Kidney epithelial cell (primary cell): Measurements from ENCODE around the gene STIM1. TPM values are rescaled to one million over a fixed set of nuclear protein-coding genes. Genes with fewer than 3 reads are reported as not detected.

ENCODE experiments used
- DNase-seq: peaks from one replicate; pipeline ENCODE4 v3.0.0-alpha.2; 2010; ENCODE audit warnings: low read depth
- H3K27me3 ChIP-seq: 2 replicates; pipeline ENCODE4 v1.6.0; 2011; ENCODE audit warnings: low read length; ENCODE audit not compliant: control insufficient read depth, insufficient read depth
- H3K36me3 ChIP-seq: 2 replicates; pipeline ENCODE4 v1.5.1; 2011; ENCODE audit warnings: low read length; ENCODE audit not compliant: control insufficient read depth, insufficient read depth
- H3K4me3 ChIP-seq: 2 replicates; pipeline ENCODE4 v1.5.1; 2011; ENCODE audit warnings: low read depth, mild to moderate bottlenecking, control low read depth, low read length
- CTCF ChIP-seq: IDR thresholded peaks from 2 replicates; pipeline ENCODE4 v1.5.1; 2011; ENCODE audit warnings: mild to moderate bottlenecking, moderate library complexity, low read length, control low read depth, inconsistent platforms; ENCODE audit not compliant: insufficient read depth, poor library complexity, severe bottlenecking
- total RNA-seq: library from RNA; depleted of rRNA; stranded (reverse); fragments of >200 nt; gene quantifications from 2 replicates; pipeline ENCODE4 v1.2.3, GENCODE V29; 2015

Gene STIM1
- total RNA-seq, 1 donor from 2014 or later: 25.4 TPM

GRCh38 chr11:3909901-3910300, 54.4 kb downstream of the STIM1 start:
- H3K4me3 ChIP-seq: no peak overlapping the region
- H3K27me3 ChIP-seq: no peaks in the 10 kb centered on the region
- H3K36me3 ChIP-seq: no peaks in the 10 kb centered on the region
- no peak for DNase-seq
- TF ChIP-seq CTCF: no peak

DNA sequence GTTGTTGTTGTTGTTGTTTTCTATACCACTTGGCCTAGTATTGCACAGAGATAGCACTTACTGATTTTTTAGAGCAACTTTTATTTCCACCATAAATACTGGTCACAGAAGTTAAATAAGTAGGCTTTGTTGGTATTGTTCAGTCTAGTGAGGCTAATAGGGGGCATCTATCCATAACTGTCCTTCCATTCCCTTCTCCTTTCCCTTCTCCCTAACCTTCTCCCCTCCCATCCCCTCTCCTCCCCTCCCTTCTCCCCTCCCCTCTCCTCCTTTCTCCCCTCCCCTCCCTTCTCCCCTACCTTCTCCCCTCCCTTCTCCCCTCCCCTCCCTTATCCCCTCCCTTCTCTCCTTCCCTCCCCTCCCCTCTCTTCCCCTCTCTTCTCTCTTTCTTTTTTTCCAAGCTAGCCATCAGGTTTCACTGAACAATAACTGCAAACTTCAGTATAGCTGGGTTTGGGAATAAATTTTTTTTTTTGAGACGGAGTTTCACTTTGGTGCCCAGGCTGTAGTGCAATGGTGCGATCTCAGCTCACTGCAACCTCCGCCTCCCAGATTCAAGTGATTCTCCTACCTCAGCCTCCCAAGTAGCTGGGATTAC, 56.5 kb downstream of the STIM1 start:
- TF ChIP-seq CTCF: no peak
- no peaks in the 10 kb centered on the region for H3K36me3 ChIP-seq
- no peak overlapping the region for H3K4me3 ChIP-seq
- H3K27me3 ChIP-seq: no peaks in the 10 kb centered on the region
- no peak for DNase-seq

DNA sequence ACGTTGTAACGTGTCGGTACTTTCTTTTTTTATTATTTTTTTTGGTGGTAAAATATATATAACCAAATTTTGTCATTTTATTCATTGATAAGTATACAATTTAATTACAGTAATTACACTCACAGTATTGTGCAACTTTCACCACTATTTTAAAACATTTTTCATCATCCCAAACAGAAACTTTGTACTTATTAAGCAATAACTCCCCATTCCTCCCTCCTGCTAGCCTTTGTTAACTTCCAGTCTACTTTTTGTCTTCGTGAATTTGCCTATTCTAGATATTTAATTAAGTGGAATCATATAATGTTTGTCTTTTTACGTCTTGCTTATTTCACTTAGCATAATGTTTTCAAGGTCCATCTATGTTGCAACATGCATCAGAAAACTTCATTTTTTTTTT, 58.5 kb downstream of the STIM1 start:
- H3K27me3 ChIP-seq: no peaks in the 10 kb centered on the region
- TF ChIP-seq CTCF: no peak
- DNase-seq: no peak
- no peaks in the 10 kb centered on the region for H3K36me3 ChIP-seq
- no peak overlapping the region for H3K4me3 ChIP-seq

- TF ChIP-seq CTCF: no peak
- no peak for DNase-seq
- Histone ChIP-seq H3K27me3 (no peaks in the 10 kb centered on the region), H3K36me3 (no peaks in the 10 kb centered on the region), H3K4me3 (no peak overlapping the region)
Observed at GRCh38 chr11:3914805-3915204, 59.3 kb downstream of the STIM1 start.

DNA sequence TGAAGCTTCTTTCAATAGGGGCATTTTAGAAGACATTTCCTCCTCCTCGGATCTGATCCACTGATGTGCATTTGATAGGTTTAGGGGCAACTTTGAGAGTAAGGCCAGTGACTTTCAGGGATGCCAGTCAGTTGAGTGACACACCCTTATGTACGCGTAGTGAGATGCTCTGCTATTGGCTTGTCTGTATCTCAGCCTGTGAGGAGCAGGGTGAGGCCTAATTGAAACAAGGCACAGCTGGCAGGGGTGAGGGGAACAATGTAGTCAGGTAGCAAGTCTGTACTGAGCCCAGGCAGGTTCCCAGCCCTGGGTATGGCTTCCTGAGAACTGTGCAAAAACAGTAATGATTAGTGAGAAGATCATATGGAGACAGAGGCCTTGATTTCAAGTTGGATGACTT, 61.5 kb downstream of the STIM1 start:
- no peaks in the 10 kb centered on the region for H3K36me3 ChIP-seq
- no peak for DNase-seq
- H3K4me3 ChIP-seq: no peak overlapping the region
- no peak for TF ChIP-seq CTCF
- no peaks in the 10 kb centered on the region for H3K27me3 ChIP-seq

DNA sequence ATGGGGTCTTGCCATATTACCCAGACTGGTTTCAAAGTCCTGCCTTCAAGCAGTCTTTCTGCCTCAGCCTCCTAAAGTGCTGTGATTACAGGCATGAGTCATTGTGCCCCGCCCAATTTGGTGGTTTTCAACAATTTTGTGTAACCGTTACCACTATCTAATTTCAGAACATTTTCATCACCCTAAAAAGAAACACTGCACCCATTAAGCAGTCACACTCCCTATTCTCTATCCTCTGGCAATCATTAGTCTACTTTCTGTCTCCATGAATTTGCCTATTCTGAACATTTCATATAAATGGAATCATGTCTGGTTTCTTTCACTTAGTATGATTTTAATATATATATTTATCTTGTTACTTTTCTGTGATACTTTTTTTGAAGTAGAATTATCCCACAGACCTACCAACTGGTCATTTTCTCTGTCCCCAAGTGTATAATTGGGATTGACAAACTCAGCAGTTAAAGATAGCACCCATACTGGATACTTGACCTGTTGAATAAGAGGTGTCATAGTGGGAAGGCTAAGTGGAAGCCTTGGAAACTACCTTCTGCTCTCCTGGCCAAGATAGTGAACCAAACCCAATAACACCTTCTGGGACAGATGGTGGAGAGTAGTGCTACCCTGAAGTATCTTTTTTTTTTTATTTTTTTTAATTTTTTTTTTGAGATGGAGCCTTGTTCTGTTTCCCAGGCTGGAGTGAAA, 64.8 kb downstream of the STIM1 start:
- TF ChIP-seq CTCF: no peak
- Histone ChIP-seq H3K36me3 (no peaks in the 10 kb centered on the region), H3K4me3 (no peak overlapping the region), H3K27me3 (no peaks in the 10 kb centered on the region)
- DNase-seq: no peak
